Karpas-422 (cell line): ENCODE measurements around the gene PRKN. TPM values are rescaled to one million over a fixed set of nuclear protein-coding genes. Genes with fewer than 3 reads are reported as not detected.

Source experiments
- DNase-seq: peaks from one replicate; pipeline ENCODE4 v3.0.0-alpha.2; 2015
- H2AFZ ChIP-seq: fragments of 200-600 bp; sonication (generic); 2 replicates; pipeline ENCODE4 v1.6.1; 2014; ENCODE audit warnings: antibody characterized with exemption, low read length, mixed read lengths
- H3K27ac ChIP-seq: fragments of 200-600 bp; sonication (generic); 2 replicates; pipeline ENCODE4 v1.5.1; 2014; ENCODE audit warnings: mild to moderate bottlenecking, low read length, moderate library complexity
- H3K27me3 ChIP-seq: fragments of 200-600 bp; sonication (generic); 2 replicates; pipeline ENCODE4 v1.6.1; 2014; ENCODE audit warnings: low read length, mixed read lengths
- H3K36me3 ChIP-seq: fragments of 200-600 bp; sonication (generic); 2 replicates; pipeline ENCODE4 v1.6.1; 2014; ENCODE audit warnings: low read length, mixed read lengths; ENCODE audit not compliant: insufficient read depth
- H3K4me1 ChIP-seq: fragments of 200-600 bp; sonication (generic); 2 replicates; pipeline ENCODE4 v1.6.1; 2014; ENCODE audit warnings: mild to moderate bottlenecking, low read length, mixed read lengths
- H3K4me2 ChIP-seq: fragments of 200-600 bp; sonication (generic); 2 replicates; pipeline ENCODE4 v1.6.1; 2014; ENCODE audit warnings: low read length, low read depth, mild to moderate bottlenecking; ENCODE audit not compliant: poor library complexity, severe bottlenecking
- H3K4me3 ChIP-seq: fragments of 200-600 bp; sonication (generic); 2 replicates; pipeline ENCODE4 v1.5.1; 2014; ENCODE audit warnings: mild to moderate bottlenecking, antibody characterized with exemption, low read length, mixed read lengths
- H3K79me2 ChIP-seq: fragments of 200-600 bp; sonication (generic); 2 replicates; pipeline ENCODE4 v1.6.1; 2014; ENCODE audit warnings: mild to moderate bottlenecking, low read length, mixed read lengths
- H3K9ac ChIP-seq: fragments of 200-600 bp; sonication (generic); 2 replicates; pipeline ENCODE4 v1.6.0; 2014; ENCODE audit warnings: low read length
- H3K9me2 ChIP-seq: fragments of 200-600 bp; sonication (generic), shearing (Covaris generic); replicated peaks from 2 replicates; pipeline ENCODE4 v1.6.0; 2014; ENCODE audit warnings: mild to moderate bottlenecking, low read length, moderate library complexity; ENCODE audit not compliant: insufficient read depth
- H3K9me3 ChIP-seq: fragments of 300-700, 200-600 bp; sonication (generic); 2 replicates; pipeline ENCODE4 v1.6.1; 2014; ENCODE audit warnings: low read length, mixed read lengths
- H4K20me1 ChIP-seq: fragments of 200-600 bp; sonication (generic); 2 replicates; pipeline ENCODE4 v1.6.1; 2014; ENCODE audit warnings: mild to moderate bottlenecking, antibody characterized with exemption, low read length, low read depth; ENCODE audit not compliant: insufficient read depth
- total RNA-seq: library from RNA; depleted of rRNA; stranded (reverse); fragments of >200 nt; shearing (Covaris generic); gene quantifications from 2 replicates; pipeline ENCODE4 v1.2.3, GENCODE V29; 2014; ENCODE audit warnings: low replicate concordance

The PRKN gene
- total RNA-seq, 1 experiment from 2014 or later = not detected

GRCh38 chr6:162019349-162019748 lies 708.2 kb downstream of the PRKN start:
- Histone ChIP-seq H3K9ac (no peak overlapping the region), H2AFZ (no peak overlapping the region), H3K9me3 (no peaks in the 10 kb centered on the region), H3K79me2 (no peaks in the 10 kb centered on the region), H3K36me3 (no peaks in the 10 kb centered on the region), H4K20me1 (no peaks in the 10 kb centered on the region), H3K9me2 (no peaks in the 10 kb centered on the region), H3K4me2 (no peak overlapping the region), H3K4me3 (no peak overlapping the region), H3K27me3 (no peaks in the 10 kb centered on the region), H3K4me1 (no peaks in the 10 kb centered on the region), H3K27ac (no peak overlapping the region)
- DNase-seq = no peak

GRCh38 chr6:162017536-162017935 lies 710.0 kb downstream of the PRKN start:
- no peak for DNase-seq
- H3K9ac ChIP-seq = no peak overlapping the region
- no peaks in the 10 kb centered on the region for H3K9me2 ChIP-seq
- H2AFZ ChIP-seq = no peak overlapping the region
- no peak overlapping the region for H3K27ac ChIP-seq
- no peak overlapping the region for H3K4me2 ChIP-seq
- H3K27me3 ChIP-seq = no peaks in the 10 kb centered on the region
- H4K20me1 ChIP-seq = no peaks in the 10 kb centered on the region
- no peaks in the 10 kb centered on the region for H3K36me3 ChIP-seq
- H3K9me3 ChIP-seq = no peaks in the 10 kb centered on the region; the same call in 1 of the 2 replicates
- no peak overlapping the region for H3K4me3 ChIP-seq
- no peaks in the 10 kb centered on the region for H3K79me2 ChIP-seq
- H3K4me1 ChIP-seq = no peaks in the 10 kb centered on the region

- Histone ChIP-seq H3K4me1 (no peaks in the 10 kb centered on the region), H3K9me2 (no peaks in the 10 kb centered on the region), H2AFZ (no peak overlapping the region), H3K27me3 (no peaks in the 10 kb centered on the region), H3K4me2 (no peak overlapping the region), H3K36me3 (no peaks in the 10 kb centered on the region), H3K9ac (no peak overlapping the region), H4K20me1 (no peaks in the 10 kb centered on the region), H3K9me3 (no peaks in the 10 kb centered on the region; the same call in 1 of the 2 replicates), H3K27ac (no peak overlapping the region), H3K4me3 (no peak overlapping the region), H3K79me2 (no peaks in the 10 kb centered on the region)
- no peak for DNase-seq
These were observed 713.3 kb downstream of the PRKN start for GRCh38 chr6:162014069-162014811.

GRCh38 chr6:162005372-162005771 lies 722.2 kb downstream of the PRKN start:
- Histone ChIP-seq H3K4me1 (no peaks in the 10 kb centered on the region), H3K9ac (no peak overlapping the region), H3K79me2 (no peaks in the 10 kb centered on the region), H3K27ac (no peak overlapping the region), H3K9me2 (no peaks in the 10 kb centered on the region), H3K9me3 (no peaks in the 10 kb centered on the region), H3K4me3 (no peak overlapping the region), H4K20me1 (no peaks in the 10 kb centered on the region), H3K4me2 (no peak overlapping the region), H3K27me3 (no peaks in the 10 kb centered on the region), H3K36me3 (no peaks in the 10 kb centered on the region), H2AFZ (no peak overlapping the region)
- DNase-seq = no peak

GRCh38 chr6:161996783-161997182 lies 730.8 kb downstream of the PRKN start:
- Histone ChIP-seq H3K27ac (no peak overlapping the region), H4K20me1 (no peaks in the 10 kb centered on the region), H3K27me3 (no peaks in the 10 kb centered on the region), H3K79me2 (no peaks in the 10 kb centered on the region), H3K9me2 (no peaks in the 10 kb centered on the region), H3K9me3 (no peaks in the 10 kb centered on the region), H3K9ac (no peak overlapping the region), H3K36me3 (no peaks in the 10 kb centered on the region), H3K4me3 (no peak overlapping the region), H2AFZ (no peak overlapping the region), H3K4me1 (no peaks in the 10 kb centered on the region), H3K4me2 (no peak overlapping the region)
- DNase-seq = no peak

- Histone ChIP-seq H3K9me2 (no peaks in the 10 kb centered on the region), H3K4me3 (no peak overlapping the region), H3K4me2 (no peak overlapping the region), H3K9ac (no peak overlapping the region), H3K79me2 (no peaks in the 10 kb centered on the region), H3K9me3 (peaks cover 4% of the 10 kb centered on the region), H2AFZ (no peak overlapping the region), H3K4me1 (no peaks in the 10 kb centered on the region), H4K20me1 (no peaks in the 10 kb centered on the region), H3K27ac (no peak overlapping the region), H3K27me3 (no peaks in the 10 kb centered on the region), H3K36me3 (no peaks in the 10 kb centered on the region)
- DNase-seq = no peak
These were observed 741.6 kb downstream of the PRKN start for GRCh38 chr6:161985876-161986423.

- Histone ChIP-seq H4K20me1 (no peaks in the 10 kb centered on the region), H3K9me2 (no peaks in the 10 kb centered on the region), H3K79me2 (no peaks in the 10 kb centered on the region), H3K36me3 (no peaks in the 10 kb centered on the region), H3K4me2 (no peak overlapping the region), H3K27ac (no peak overlapping the region), H2AFZ (no peak overlapping the region), H3K27me3 (no peaks in the 10 kb centered on the region), H3K4me3 (no peak overlapping the region), H3K9ac (no peak overlapping the region), H3K9me3 (no peaks in the 10 kb centered on the region; the same call in 1 of the 2 replicates), H3K4me1 (no peaks in the 10 kb centered on the region)
- DNase-seq = no peak
These were observed 742.9 kb downstream of the PRKN start for GRCh38 chr6:161984713-161985112.

- H3K27ac ChIP-seq = no peak overlapping the region
- no peaks in the 10 kb centered on the region for H3K27me3 ChIP-seq
- H3K36me3 ChIP-seq = no peaks in the 10 kb centered on the region
- no peak overlapping the region for H3K4me2 ChIP-seq
- no peak overlapping the region for H2AFZ ChIP-seq
- no peak for DNase-seq
- no peaks in the 10 kb centered on the region for H3K9me2 ChIP-seq
- H3K79me2 ChIP-seq = no peaks in the 10 kb centered on the region
- H3K9me3 ChIP-seq = no peaks in the 10 kb centered on the region
- no peak overlapping the region for H3K4me3 ChIP-seq
- no peak overlapping the region for H3K9ac ChIP-seq
- H3K4me1 ChIP-seq = no peaks in the 10 kb centered on the region
- no peaks in the 10 kb centered on the region for H4K20me1 ChIP-seq
These were observed 751.0 kb downstream of the PRKN start for GRCh38 chr6:161976553-161976952.
